Neutrophil (primary cell): ENCODE measurements around the gene PTAFR.

Experiments used
- H3K27ac ChIP-seq: fragments of 200-600 bp; sonication (generic); 2 replicates; pipeline ENCODE4 v1.5.1; 2016; ENCODE audit warnings: mild to moderate bottlenecking, moderate library complexity
- H3K27me3 ChIP-seq: fragments of 200-600 bp; sonication (generic); 2 replicates; pipeline ENCODE4 v1.6.0; 2016; ENCODE audit warnings: mild to moderate bottlenecking
- H3K36me3 ChIP-seq: fragments of 200-600 bp; sonication (generic); 2 replicates; pipeline ENCODE4 v1.5.1; 2017
- H3K4me1 ChIP-seq, 2 experiments: fragments of 200-600 bp in 1 of 2; sonication (generic) in 1 of 2; 1 replicate in 1 of 2; 2 replicates in 1 of 2; pipeline versions ENCODE4 v1.5.1 to v1.6.1; 2013 to 2016; ENCODE audit warnings: low read depth in 1 of 2, low read length in 1 of 2, mild to moderate bottlenecking in 1 of 2, moderate library complexity in 1 of 2; ENCODE audit not compliant: control insufficient read depth in 1 of 2, insufficient read depth in 1 of 2
- H3K4me3 ChIP-seq, 2 experiments: fragments of 200-600 bp in 1 of 2; sonication (generic) in 1 of 2; 1 replicate in 1 of 2; 2 replicates in 1 of 2; pipeline ENCODE4 v1.5.1; 2013 to 2016; ENCODE audit warnings: low read depth in 1 of 2, low read length in 1 of 2, mild to moderate bottlenecking in 1 of 2, moderate library complexity in 1 of 2
- H3K9me3 ChIP-seq: fragments of 200-600 bp; sonication (generic); 2 replicates; pipeline ENCODE4 v1.5.1; 2016
- TF ChIP-seq, protein P1 (sequence below): fragments of 200-600 bp; sonication (generic); IDR thresholded peaks from 2 replicates; pipeline ENCODE4 v1.5.1; 2016; ENCODE audit warnings: antibody characterized with exemption

The PTAFR gene

DNA sequence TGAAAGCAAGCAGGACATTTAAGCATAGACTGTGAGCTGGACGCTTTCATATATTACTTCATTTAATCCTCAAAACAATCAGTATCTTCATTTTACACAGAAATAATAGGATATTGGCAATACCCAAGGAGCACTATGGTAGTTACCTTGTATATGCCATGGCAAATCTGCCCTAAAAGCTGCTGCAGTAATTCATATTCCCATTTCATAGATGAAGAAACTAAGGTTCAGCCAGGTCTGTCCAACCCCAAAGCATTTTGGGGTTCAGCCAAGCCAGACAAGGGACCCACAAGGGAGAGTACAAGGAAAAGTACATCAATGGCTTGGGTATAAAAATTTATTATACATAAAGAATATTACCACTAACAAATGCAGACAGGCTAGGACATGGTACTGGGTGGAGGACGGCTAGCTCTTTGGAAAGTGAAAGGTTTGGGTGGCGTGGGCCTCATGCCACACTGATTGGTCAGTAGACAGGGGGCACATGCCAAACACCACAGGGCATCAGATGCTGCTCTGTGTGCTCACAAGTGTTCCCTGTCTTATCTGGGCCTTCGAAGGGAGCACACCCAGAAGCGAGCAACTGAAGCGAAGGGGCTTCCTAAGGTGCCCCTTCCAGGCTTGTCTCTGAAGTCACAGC is 23.9 kb upstream of the PTAFR start:
- Histone ChIP-seq H3K4me3 (no peak overlapping the region), H3K9me3 (no peaks in the 10 kb centered on the region), H3K4me1 (peaks cover 24 to 27% of the 10 kb centered on the region in 2 experiments), H3K36me3 (peaks cover 43% of the 10 kb centered on the region), H3K27ac (peak overlapping the region; percentile 66), H3K27me3 (no peaks in the 10 kb centered on the region)
- TF ChIP-seq, protein P1, sequence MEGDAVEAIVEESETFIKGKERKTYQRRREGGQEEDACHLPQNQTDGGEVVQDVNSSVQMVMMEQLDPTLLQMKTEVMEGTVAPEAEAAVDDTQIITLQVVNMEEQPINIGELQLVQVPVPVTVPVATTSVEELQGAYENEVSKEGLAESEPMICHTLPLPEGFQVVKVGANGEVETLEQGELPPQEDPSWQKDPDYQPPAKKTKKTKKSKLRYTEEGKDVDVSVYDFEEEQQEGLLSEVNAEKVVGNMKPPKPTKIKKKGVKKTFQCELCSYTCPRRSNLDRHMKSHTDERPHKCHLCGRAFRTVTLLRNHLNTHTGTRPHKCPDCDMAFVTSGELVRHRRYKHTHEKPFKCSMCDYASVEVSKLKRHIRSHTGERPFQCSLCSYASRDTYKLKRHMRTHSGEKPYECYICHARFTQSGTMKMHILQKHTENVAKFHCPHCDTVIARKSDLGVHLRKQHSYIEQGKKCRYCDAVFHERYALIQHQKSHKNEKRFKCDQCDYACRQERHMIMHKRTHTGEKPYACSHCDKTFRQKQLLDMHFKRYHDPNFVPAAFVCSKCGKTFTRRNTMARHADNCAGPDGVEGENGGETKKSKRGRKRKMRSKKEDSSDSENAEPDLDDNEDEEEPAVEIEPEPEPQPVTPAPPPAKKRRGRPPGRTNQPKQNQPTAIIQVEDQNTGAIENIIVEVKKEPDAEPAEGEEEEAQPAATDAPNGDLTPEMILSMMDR, result no peak

DNA sequence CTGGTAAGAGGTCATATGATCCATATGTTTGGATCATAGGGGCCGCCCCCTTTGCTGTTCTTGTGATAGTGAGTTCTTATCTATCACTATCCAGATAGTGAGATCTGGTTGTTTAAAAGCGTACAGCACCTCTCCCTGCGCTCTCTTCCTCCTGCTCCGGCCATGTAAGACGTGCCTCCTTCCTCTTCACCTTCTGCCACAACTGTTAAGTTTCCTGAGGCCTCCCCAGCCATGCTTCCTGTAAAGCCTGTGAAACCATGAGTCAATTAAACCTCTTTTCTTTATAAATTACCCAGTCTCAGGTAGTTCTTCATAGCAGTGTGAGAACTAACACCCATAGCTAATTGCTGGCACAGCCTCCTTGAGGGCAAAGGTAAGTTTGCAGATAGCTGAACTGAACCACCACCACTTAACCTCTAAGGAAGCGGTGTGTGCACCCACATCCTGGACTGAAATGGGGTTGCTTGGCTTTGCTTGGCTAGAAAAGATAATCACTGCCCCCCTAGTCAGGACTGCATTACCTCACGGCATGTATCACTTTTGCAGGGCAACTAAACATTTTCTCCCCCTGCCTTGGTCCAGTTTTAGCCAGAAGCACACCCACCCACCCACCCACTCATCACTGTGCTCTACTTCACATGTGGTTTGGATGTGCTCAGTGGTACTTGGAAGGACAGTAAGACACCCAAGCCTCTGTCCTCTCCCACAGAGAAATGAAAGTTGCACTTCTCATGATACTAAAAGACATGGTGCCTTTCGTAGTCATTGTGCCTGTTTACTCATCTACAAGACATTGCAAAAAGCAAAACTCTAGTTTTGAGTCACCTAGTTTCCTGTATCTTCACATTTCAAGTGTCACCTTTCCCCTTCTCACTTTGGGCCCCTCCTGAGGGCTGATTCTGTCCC is 23.1 kb upstream of the PTAFR start:
- TF ChIP-seq, protein P1, result no peak
- H3K4me1 ChIP-seq, result peaks cover 24 to 27% of the 10 kb centered on the region in 2 experiments
- H3K27me3 ChIP-seq, result no peaks in the 10 kb centered on the region
- H3K36me3 ChIP-seq, result peaks cover 42% of the 10 kb centered on the region
- H3K27ac ChIP-seq, result peak overlapping the region; percentile 66
- no peaks in the 10 kb centered on the region for H3K9me3 ChIP-seq
- H3K4me3 ChIP-seq, result no peak overlapping the region

DNA sequence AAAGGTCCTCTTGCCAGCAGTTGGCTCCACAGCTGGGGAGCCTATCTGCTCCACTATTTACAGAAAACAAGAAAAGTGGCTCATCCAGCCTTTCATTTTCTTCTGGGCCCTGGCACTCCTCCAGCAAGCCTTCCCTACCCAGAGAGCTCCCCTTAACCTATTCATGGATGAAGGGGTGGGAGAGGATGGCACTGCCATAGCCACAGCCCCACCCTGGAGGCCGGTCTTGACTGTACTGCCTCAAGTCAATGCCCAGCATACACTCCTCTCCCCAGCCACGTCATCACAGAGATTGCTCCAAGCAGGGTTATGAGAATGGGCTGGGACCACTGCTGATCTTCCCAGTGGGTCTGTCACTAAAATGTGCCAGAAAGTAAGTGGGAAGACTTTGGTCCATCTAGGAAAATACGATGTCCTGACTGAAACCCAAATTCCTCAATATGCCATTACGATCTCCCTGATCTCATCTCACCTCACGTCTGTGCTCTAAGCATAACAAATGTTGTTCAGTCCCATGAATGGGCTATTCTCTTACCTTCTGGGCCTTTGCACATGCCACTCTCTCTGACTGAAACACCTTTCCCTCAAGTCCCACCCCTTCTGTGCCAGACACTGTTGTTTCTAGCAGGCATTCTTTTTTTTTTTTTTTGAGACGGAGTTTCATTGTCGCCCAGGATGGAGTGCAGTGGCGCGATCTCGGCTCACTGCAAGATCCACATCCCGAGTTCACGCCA is 21.4 kb upstream of the PTAFR start:
- TF ChIP-seq, protein P1, result no peak
- Histone ChIP-seq H3K4me1 (peaks cover 24 to 27% of the 10 kb centered on the region in 2 experiments), H3K27ac (no peak overlapping the region), H3K9me3 (no peaks in the 10 kb centered on the region), H3K36me3 (peaks cover 24% of the 10 kb centered on the region), H3K4me3 (no peak overlapping the region), H3K27me3 (no peaks in the 10 kb centered on the region)

DNA sequence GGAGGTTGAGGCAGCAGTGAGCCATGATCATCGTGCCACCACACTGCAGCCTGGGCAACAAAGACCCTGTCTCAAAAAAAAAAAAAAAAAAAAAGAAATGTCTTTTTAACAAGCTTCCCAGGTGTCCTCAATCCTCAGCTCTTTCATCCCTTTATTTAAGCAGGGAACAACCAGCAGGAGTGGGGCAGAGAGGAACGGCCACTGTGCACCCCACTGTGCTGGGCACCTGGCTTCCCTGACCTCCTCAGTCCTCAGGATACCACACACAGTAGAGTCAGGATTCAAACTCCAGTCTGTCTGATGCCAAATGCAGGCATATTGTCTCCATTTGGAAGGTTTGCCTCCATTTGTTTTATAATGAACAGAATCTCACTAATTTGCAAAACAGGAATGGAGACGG is 19.8 kb upstream of the PTAFR start:
- peaks cover 20% of the 10 kb centered on the region for H3K36me3 ChIP-seq
- TF ChIP-seq, protein P1, result no peak
- H3K9me3 ChIP-seq, result no peaks in the 10 kb centered on the region
- H3K4me3 ChIP-seq, result no peak overlapping the region
- no peaks in the 10 kb centered on the region for H3K27me3 ChIP-seq
- peaks cover 24 to 27% of the 10 kb centered on the region in 2 experiments for H3K4me1 ChIP-seq
- no peak overlapping the region for H3K27ac ChIP-seq

DNA sequence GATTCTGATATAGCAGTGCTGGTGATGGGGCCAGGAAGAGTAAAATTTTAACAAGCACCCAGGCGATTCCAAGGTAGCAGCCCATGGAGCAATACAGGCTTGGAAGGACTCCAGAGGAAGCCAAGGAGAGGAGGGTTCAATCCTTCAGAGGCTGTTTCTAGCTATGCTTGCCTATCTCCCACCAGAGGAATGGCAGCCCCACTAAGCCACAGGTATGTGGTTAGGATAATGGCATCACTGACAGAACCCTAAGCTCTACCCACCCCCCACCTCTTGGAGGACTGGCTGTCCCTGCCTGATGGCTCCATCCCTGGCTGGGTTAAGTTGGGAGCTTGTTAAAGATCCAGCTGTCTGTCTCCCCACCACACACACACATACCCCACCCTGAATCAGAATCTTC is 19.3 kb upstream of the PTAFR start:
- H3K4me1 ChIP-seq, result peaks cover 28 to 30% of the 10 kb centered on the region in 2 experiments
- H3K27me3 ChIP-seq, result no peaks in the 10 kb centered on the region
- H3K27ac ChIP-seq, result no peak overlapping the region
- no peak overlapping the region for H3K4me3 ChIP-seq
- TF ChIP-seq, protein P1, result no peak
- no peaks in the 10 kb centered on the region for H3K9me3 ChIP-seq
- H3K36me3 ChIP-seq, result peaks cover 14% of the 10 kb centered on the region
